DMS53 treated with DMSO at 0.1 percent for 48 hours (cell line): ENCODE results near the gene ABCB8.
A peak's percentile ranks its signal among the peaks of the same experiment; 100 is the strongest.
"Not testable (repeated sequence)": the region's sequence is repeated elsewhere in the genome, so short reads cannot be mapped to it uniquely, and the experiment has no call there.

ENCODE experiments used
- DNase-seq: peaks from one replicate; lab custom pipeline; 2025; ENCODE audit not compliant: unreplicated experiment; lab: John Stamatoyannopoulos, UW

Gene ABCB8

GRCh38 chr7:150997817-150998216, 30.4 kb upstream of the ABCB8 start:
- DNase-seq, result no peak

- no peak for DNase-seq
These were observed 29.9 kb upstream of the ABCB8 start for GRCh38 chr7:150998341-150998740.

DNA sequence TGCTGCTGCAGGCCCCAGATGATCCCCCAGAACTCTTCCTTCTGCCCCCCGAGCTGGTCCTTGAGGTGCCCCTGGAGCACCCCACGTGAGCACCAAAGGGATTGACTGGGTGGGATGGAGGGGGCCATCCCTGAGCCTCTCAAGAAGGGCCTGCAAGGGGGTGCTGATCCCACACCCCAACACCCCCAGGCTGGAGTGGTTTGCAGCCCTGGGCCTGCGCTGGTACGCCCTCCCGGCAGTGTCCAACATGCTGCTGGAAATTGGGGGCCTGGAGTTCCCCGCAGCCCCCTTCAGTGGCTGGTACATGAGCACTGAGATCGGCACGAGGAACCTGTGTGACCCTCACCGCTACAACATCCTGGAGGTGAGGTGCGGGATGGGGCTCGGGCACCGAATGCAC, 29.2 kb upstream of the ABCB8 start:
- no peak for DNase-seq

GRCh38 chr7:150999497-151000230, 28.6 kb upstream of the ABCB8 start:
- no peak for DNase-seq

DNA sequence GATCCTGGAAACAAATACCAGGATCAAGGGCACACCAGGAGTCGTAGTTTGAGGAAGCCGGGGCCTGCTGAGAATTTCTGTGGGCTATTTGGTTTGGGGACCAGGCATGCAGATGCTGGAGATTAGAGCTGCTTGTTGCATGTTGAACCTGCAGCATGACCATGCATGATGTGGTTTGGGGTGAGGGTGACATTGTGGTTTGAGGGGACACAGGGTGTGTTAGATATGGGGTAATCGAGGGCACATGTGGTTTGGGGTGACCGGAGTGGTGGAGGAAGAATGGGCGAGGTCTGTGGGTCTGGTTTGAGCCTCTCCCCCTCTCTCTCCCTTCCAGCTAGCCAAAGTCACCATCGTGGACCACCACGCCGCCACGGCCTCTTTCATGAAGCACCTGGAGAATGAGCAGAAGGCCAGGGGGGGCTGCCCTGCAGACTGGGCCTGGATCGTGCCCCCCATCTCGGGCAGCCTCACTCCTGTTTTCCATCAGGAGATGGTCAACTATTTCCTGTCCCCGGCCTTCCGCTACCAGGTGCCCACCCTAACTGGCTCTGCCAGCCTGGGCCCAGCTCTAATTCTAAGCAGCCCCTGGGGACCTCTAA, 27.3 kb upstream of the ABCB8 start:
- no peak for DNase-seq

DNA sequence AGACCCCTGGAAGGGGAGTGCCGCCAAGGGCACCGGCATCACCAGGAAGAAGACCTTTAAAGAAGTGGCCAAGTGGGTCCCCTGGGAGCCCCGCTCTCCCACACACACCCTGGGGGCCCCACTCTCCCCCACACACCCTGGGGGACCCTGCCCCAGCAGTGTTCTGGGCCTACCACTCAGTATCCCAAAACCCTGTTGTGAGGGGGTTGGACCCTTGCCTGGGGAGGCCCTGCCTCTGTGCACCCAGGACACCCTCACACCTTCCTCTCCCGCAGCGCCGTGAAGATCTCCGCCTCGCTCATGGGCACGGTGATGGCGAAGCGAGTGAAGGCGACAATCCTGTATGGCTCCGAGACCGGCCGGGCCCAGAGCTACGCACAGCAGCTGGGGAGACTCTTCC, 26.7 kb upstream of the ABCB8 start:
- DNase-seq, result no peak

DNA sequence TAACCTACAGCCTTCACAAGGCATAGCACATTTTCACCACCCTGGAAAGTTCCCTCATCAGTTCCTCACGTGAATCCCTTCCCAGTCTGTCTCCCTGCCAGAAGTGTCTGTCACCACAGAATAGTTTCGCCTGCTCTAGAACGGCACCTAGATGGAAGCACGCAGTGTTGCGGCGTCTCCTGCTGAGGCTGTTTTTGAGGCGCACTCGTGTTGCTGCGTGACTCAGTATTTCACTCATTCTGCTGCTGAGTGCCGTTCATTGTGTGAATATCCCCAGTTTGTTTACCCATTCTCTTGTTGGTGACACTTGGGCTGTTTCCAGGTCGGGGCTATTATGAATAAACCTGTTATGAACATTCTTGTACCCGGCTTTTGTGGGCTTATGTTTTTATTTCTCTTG, 24.7 kb upstream of the ABCB8 start:
- peak; percentile 88 for DNase-seq

GRCh38 chr7:151005566-151005965, 22.7 kb upstream of the ABCB8 start:
- no peak for DNase-seq

DNA sequence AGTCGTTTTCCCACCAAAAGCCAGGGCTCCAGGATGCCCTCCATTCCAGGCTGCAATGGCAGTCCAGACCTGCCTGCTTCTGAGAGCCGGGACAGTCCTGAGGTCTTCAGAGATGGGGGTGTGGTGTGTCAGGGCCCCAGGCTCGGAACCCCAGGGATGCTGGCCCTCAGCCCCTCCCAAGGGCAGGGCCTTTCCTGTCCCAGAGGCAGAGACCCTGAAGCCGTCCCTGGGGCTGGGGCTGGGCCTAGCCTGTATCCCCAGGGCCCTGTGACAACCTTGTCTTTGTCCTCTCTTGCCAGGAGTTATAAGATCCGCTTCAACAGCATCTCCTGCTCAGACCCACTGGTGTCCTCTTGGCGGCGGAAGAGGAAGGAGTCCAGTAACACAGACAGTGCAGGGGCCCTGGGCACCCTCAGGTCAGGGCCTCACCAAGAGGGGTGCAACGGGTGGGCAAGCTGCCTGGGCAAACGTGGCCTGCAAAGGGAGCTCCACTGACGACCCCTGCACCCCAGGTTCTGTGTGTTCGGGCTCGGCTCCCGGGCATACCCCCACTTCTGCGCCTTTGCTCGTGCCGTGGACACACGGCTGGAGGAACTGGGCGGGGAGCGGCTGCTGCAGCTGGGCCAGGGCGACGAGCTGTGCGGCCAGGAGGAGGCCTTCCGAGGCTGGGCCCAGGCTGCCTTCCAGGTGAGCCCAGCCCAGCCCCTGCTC, 21.5 kb upstream of the ABCB8 start:
- no peak for DNase-seq

- DNase-seq, result no peak
These were observed 20.8 kb upstream of the ABCB8 start for GRCh38 chr7:151007469-151007898.

- no peak for DNase-seq
These were observed 20.1 kb upstream of the ABCB8 start for GRCh38 chr7:151008143-151008510.

- no peak for DNase-seq
These were observed 19.5 kb upstream of the ABCB8 start for GRCh38 chr7:151008511-151009323.

GRCh38 chr7:151009327-151010036, 18.8 kb upstream of the ABCB8 start:
- DNase-seq, result no peak

- DNase-seq, result no peak
These were observed 18.3 kb upstream of the ABCB8 start for GRCh38 chr7:151010037-151010306.

DNA sequence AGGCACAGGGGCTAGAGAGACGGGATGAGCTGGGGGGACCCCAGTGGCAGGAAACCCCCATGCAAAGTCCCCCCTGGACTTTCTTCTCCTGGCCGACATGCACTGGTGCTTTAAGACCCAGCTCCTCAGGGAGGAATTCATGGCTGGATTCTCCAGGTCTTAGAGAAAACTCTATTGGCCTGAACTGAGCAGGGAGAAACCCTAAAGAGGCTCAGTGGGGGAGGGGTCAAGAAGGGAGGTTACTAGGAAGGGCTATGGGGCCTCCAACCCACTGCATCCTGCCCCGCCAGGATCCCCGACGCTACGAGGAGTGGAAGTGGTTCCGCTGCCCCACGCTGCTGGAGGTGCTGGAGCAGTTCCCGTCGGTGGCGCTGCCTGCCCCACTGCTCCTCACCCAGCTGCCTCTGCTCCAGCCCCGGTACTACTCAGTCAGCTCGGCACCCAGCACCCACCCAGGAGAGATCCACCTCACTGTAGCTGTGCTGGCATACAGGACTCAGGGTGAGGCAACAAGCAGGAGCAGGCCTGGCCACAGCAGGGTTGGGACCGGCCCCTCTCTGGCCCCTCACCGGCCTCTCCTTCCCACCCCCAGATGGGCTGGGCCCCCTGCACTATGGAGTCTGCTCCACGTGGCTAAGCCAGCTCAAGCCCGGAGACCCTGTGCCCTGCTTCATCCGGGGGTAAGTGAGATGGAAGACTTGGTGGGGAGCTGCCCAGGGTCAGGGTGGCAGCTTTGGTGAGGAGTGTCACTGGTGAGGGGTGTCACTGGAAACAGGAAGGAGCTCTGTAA, 17.7 kb upstream of the ABCB8 start:
- no peak for DNase-seq

GRCh38 chr7:151011097-151011409, 17.2 kb upstream of the ABCB8 start:
- DNase-seq, result no peak

DNA sequence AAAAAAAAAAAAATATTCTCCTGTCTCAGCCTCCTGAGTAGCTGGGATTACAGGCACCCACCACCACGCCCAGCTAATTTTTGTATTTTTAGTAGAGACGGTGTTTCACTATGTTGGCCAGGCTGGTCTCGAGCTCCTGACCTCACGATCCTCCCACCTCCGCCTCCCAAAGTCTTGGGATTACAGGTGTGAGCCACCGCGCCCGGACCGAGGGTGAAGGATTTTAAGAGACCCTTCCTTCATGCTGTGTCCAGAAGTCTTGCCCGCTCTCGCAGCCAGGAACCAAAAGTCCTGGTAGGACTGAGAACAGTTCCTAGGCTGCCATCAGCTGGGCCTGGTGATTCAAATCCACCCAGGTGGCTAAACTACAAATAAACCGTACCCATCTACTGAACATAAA, 16.6 kb upstream of the ABCB8 start:
- DNase-seq, result not testable (repeated sequence)

DNA sequence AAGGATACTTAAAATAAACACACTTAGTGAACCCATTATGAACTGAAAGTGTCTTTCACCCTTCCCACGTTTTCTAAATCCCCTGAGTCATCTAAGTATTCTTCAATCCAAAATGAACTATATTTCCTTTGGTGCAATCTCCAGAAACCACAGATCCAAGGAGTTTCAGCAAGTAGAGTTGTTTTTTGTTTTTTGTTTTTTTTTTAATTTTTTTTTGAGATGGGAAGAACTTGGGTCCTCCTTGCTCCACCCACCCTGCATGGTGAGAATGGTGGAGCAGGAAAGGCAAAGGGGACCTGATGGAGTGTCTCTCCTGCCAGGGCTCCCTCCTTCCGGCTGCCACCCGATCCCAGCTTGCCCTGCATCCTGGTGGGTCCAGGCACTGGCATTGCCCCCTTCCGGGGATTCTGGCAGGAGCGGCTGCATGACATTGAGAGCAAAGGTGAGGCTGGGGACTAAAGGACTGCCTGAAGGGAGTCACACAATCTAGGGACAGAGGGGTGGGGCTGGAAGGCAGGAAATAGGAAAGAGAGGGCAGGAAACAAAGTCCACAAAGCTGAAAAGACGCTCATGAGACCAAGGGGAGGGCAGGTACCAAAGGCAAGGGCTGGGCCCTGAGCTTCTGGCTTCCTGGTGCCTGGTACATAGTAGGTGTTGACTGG, 16.1 kb upstream of the ABCB8 start:
- no peak for DNase-seq

DNA sequence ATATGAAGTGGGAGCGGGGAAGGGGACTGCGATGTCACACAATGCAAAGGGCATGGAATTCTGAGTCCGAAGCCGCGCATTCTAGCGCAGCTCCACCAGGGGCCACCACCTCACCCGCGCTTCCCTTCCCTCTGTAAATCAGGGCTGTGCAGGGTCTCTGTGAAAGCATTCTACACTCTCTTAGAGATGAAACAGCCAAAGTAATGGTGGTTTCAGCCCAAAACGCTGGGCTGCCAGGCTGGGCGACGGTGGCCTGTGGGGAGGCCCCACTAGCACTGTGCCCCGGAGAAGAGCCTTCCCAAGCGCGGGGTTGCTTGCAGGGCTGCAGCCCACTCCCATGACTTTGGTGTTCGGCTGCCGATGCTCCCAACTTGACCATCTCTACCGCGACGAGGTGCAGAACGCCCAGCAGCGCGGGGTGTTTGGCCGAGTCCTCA, 15.3 kb upstream of the ABCB8 start:
- DNase-seq, result no peak

- no peak for DNase-seq
These were observed 14.9 kb upstream of the ABCB8 start for GRCh38 chr7:151013356-151013732.
